GM12891 (cell line): ENCODE data around the gene CUTA.

Source experiments
- DNase-seq: peaks from one replicate; pipeline ENCODE4 v3.0.0; 2011; ENCODE audit warnings: low spot score; ENCODE audit not compliant: insufficient read length
- FAIRE-seq: peaks from 2 replicates; lab custom pipeline; 2011; peaks lifted over from hg19 to GRCh38; lab: Jason Lieb, UNC
- PAX5 ChIP-seq: IDR thresholded peaks from 2 replicates; pipeline ENCODE4 v1.6.1; 2011; ENCODE audit warnings: low read length, moderate library complexity, mild to moderate bottlenecking; ENCODE audit not compliant: insufficient read depth, severe bottlenecking
- POLR2A ChIP-seq: IDR thresholded peaks from 2 replicates; pipeline ENCODE4 v1.6.1; 2011; ENCODE audit warnings: low read depth, low read length, control low read depth
- POLR2AphosphoS5 ChIP-seq: IDR thresholded peaks from 2 replicates; pipeline ENCODE4 v1.6.1; 2011; ENCODE audit warnings: low read depth, low read length, control low read depth
- POU2F2 ChIP-seq: IDR thresholded peaks from 2 replicates; pipeline ENCODE4 v1.6.1; 2011; ENCODE audit warnings: low read depth, mild to moderate bottlenecking, control low read depth, low read length, moderate library complexity
- SPI1 ChIP-seq: IDR thresholded peaks from 2 replicates; pipeline ENCODE4 v1.6.1; 2011; ENCODE audit warnings: low read depth, low read length, control low read depth
- TAF1 ChIP-seq: IDR thresholded peaks from 2 replicates; pipeline ENCODE4 v1.6.1; 2011; ENCODE audit warnings: low read depth, low read length, control low read depth

CUTA gene

DNA sequence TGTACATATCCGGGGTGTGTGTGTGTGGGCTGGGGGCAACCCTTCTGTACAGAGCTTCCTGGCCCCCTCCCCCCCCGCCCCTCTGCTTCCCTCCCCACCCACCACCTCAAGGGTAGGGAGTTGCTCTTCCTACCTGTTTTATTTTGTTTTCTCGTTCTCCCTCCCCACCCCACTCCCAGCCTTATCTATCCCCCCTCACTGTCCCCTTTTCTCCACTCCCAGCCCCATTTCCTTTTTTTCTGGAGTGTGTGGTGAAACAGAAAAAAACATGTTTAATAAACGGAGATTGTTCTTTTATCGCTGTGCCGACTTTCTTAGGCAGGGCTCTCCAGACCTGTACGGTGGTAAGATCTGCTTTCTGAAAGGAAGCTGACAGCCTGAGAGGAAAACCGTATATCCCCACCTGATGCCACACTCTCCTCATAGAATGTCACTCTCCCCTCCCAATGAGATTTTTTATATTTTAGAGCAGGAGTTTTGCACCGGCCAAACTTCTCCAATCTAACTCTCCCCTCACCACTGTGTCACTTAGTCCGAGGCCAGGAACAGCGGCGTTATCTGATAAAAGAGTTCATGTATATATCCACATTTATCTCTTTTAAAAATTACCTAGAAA lies 35.6 kb upstream of the CUTA start:
- DNase-seq, result peak; percentile 25
- FAIRE-seq, result no peak
- no peak for TF ChIP-seq SPI1
- no peak for TF ChIP-seq POU2F2
- no peak for TF ChIP-seq TAF1
- TF ChIP-seq POLR2AphosphoS5, result no peak
- TF ChIP-seq PAX5, result no peak
- TF ChIP-seq POLR2A, result no peak

DNA sequence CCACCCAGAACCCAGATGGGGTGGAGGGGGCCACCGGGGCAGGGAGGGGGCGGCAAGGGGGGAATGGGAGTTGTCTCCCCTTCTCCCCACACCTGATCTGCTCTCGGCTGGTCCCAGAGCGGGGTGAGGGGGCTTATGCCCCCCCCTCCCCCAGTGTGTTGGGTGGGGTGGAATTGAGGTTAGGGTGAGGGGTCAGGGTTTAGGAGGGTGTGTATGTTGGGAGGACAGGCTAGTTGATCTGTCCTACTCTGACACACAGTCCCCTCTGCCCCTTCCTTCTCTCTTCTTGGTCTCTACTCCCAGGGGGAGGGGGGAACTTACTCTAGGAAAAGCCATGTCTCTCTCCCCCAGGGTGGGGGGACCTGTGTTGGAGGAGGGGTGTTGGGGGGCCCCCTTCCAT lies 34.6 kb upstream of the CUTA start:
- FAIRE-seq (no peak), DNase-seq (peak; percentile 22)
- no peak for TF ChIP-seq TAF1
- TF ChIP-seq PAX5, result no peak

DNA sequence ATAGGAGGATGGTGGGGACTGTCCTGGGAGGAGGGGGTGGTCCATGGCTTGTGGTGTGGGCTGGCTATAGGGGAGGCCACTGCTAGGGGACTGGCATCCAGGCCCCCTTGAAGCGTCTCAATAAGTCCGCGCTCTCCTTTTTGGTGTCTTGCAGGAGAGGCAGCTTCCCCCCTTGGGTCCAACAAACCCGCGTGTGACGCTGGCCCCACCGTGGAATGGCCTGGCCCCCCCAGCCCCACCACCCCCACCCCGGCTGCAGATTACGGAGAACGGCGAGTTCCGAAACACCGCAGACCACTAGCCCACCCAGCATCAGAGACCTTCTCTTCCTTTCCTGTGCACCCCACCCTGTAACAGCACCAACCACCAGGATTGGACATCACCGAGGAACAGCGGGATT lies 33.7 kb upstream of the CUTA start:
- DNase-seq (no peak), FAIRE-seq (no peak)
- TF ChIP-seq TAF1 (no peak), POLR2AphosphoS5 (no peak), POU2F2 (no peak), PAX5 (no peak), SPI1 (no peak), POLR2A (no peak)

DNA sequence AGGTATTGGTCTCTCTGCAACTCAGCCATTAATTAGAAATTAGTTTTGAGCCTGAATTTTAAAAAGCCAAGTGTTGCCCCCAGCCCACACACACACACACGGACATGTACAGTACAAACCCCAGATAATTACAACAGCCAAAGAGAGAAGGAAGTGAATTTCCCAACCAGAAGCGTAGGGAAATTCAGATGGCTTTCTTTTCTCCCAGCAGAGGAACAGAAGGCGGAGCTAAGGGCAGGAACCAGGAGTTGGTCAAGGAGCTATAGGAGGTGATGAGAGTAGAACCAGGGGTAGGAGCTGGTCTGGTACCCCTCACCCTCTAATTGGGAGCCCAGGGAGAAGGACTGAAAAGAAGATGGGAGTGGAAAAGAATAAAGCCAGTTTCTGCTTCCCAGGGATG lies 32.5 kb upstream of the CUTA start:
- TF ChIP-seq TAF1, result no peak
- no peak for TF ChIP-seq PAX5
- no peak for TF ChIP-seq SPI1
- no peak for TF ChIP-seq POU2F2
- no peak for TF ChIP-seq POLR2AphosphoS5
- TF ChIP-seq POLR2A, result no peak
- DNase-seq (no peak), FAIRE-seq (no peak)

DNA sequence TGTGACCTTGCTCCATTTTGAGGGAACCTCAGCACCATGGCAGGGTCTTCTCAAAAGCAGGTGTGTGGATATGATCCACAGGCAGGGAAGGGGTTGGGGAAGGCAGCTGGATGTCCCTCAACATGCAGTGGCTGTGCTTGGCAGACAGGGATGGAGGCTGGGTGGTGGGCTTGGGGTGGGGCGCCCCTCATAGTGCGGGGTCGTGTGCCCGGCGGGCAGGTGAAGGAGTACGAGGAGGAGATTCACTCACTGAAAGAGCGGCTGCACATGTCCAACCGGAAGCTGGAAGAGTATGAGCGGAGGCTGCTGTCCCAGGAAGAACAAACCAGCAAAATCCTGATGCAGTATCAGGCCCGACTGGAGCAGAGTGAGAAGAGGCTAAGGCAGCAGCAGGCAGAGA lies 28.4 kb upstream of the CUTA start:
- TF ChIP-seq POU2F2, result no peak
- TF ChIP-seq PAX5, result no peak
- no peak for TF ChIP-seq SPI1
- no peak for TF ChIP-seq POLR2AphosphoS5
- TF ChIP-seq TAF1, result no peak
- TF ChIP-seq POLR2A, result no peak
- FAIRE-seq, result no peak

DNA sequence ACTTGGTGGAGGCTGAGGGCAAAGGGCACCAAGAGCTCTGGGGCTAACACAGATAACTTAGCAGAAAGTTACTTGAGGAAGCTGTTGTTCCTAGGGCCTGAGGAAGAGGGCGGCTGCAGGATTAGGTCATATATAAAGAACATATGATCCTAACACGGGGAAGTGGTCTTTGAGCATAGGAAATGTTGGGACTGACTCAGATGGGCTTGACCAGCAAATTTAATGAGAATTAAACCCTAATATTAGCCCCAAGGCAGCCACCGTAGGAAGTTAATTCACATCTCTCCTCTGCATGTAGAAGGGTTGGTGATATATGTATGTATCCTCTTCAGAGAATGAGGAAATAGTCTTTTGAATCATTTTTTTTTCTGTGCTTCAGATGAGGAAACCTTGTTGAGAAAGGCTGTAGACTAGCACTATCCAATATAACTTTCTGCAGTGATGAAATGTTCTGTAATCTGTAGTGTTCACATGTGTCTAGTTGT lies 27.3 kb upstream of the CUTA start:
- TF ChIP-seq SPI1 (no peak), TAF1 (no peak), POU2F2 (no peak), POLR2AphosphoS5 (no peak), PAX5 (no peak), POLR2A (no peak)
- no peak for DNase-seq

More for the DNA sequence above, 28.4 kb upstream of the CUTA start:
- no peak for DNase-seq

DNA sequence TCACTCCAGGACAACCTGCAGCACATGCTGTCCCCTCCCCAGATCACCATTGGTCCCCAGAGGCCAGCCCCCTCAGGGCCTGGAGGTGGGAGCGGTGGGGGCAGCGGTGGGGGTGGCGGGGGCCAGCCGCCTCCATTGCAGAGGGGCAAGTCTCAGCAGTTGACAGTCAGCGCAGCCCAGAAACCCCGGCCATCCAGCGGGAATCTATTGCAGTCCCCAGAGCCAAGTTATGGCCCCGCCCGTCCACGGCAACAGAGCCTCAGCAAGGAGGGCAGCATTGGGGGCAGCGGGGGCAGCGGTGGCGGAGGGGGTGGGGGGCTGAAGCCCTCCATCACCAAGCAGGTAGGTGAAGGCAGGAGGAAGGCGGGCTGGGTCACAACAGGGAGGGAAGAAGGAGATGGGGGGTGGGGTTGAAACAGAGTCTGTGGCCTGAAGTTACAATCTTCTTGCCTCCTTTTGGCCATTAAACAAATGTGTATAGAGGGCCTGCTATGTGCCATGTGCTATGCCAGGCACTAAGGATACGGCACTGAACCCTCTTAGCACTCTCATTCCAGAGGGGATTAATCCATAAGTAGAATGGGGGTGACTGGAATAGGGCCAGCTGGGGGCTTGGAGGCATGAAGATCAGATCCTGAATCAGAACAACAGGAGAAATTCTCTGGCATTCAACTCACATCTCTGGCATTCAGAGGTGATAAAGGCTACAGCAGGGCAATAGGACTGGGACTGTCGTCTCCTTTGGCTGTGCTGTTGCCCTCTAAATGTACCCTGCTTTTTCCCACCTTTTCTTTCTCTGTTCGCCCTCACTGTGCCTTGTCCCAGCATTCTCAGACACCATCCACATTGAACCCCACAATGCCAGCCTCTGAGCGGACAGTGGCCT lies 26.0 kb upstream of the CUTA start:
- FAIRE-seq (no peak), DNase-seq (no peak)
- TF ChIP-seq PAX5 (no peak), POLR2AphosphoS5 (no peak), SPI1 (no peak), POLR2A (no peak), TAF1 (no peak), POU2F2 (no peak)

More for the DNA sequence above, 27.3 kb upstream of the CUTA start:
- FAIRE-seq, result no peak

DNA sequence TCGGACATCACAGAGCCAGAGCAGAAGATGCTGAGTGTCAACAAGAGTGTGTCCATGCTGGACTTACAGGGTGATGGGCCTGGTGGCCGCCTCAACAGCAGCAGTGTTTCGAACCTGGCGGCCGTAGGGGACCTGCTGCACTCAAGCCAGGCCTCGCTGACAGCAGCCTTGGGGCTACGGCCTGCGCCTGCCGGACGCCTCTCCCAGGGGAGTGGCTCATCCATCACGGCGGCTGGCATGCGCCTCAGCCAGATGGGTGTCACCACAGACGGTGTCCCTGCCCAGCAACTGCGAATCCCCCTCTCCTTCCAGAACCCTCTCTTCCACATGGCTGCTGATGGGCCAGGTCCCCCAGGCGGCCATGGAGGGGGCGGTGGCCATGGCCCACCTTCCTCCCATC lies 25.1 kb upstream of the CUTA start:
- no peak for FAIRE-seq

DNA sequence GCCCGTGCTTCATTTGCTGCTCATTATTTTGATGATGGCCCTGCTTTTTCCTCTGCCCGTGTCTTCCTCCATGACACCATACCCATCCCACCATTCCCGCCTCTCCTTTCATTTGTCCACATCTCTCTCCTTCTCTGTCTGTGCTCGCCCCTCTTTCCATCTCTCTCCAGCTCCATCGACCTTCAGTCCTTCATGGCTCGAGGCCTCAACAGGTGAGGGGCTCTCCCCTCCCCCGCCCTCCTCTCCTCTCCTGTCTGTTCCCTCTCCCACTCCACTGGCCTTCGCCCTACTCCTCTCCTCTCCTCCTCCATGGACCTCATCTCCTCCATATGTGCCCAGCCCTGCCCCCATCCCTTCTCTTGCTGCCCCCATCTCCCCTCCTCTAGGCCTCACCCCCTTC lies 24.4 kb upstream of the CUTA start:
- DNase-seq (peak; percentile 6), FAIRE-seq (no peak)
- no peak for TF ChIP-seq TAF1
- TF ChIP-seq POU2F2, result no peak
- no peak for TF ChIP-seq PAX5
- TF ChIP-seq SPI1, result no peak
- TF ChIP-seq POLR2AphosphoS5, result no peak
- TF ChIP-seq POLR2A, result no peak

More for the DNA sequence above, 25.1 kb upstream of the CUTA start:
- TF ChIP-seq TAF1 (no peak), SPI1 (no peak), POLR2AphosphoS5 (no peak), POLR2A (no peak), POU2F2 (no peak), PAX5 (no peak)
- DNase-seq, result no peak

DNA sequence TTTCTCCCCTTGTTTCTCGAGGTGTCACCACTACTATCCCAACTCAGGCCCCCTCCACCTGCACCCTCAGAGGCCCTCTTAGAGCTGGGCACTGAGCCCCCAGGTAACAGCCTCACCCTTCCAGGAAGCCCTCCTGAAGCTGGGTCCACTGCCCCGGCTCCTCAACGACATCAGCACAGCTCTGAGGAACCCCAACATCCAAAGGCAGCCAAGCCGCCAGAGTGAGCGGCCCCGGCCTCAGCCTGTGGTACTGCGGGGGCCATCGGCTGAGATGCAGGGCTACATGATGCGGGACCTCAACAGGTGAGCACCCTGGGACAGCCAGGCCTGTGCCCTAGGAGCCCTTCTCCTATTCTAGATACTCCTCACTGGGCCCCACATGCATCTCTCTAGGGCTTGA lies 23.6 kb upstream of the CUTA start:
- TF ChIP-seq PAX5 (no peak), TAF1 (no peak), SPI1 (no peak), POLR2A (no peak), POU2F2 (no peak), POLR2AphosphoS5 (no peak)
- FAIRE-seq (no peak), DNase-seq (no peak)
